Spleen (tissue), 7 donors: ENCODE measurements around the gene SDS.

Experiments used
- POLR2A ChIP-seq, 3 donors: fragments of 450-650 bp; IDR thresholded peaks; one replicate each; pipeline ENCODE4 v1.5.1; 2017; ENCODE audit warnings: antibody characterized with exemption in 3 of 3, mild to moderate bottlenecking in 1 of 3
- TF ChIP-seq, protein P1 (sequence below), 11 experiments: fragments of 200-600 bp in 7 of 11; fragments of 450-650 bp in 4 of 11; sonication (generic) in 4 of 11; IDR thresholded peaks in 8 of 11; conservative IDR thresholded peaks in 3 of 11; 1 replicate in 7 of 11; 2 replicates in 4 of 11; pipeline versions ENCODE4 v1.4.0 to v1.8.0; 2016 to 2021; ENCODE audit warnings: antibody characterized with exemption in 11 of 11, inconsistent platforms in 4 of 11, mild to moderate bottlenecking in 1 of 11
- donor health status: DM: no; HTN: no; CAD: no; lungs with moderate emphysema.
- donor health status: DM: no; HTN: no; CAD: no.
- donor health status: DM: no; HTN: no; CAD: no.

DNA sequence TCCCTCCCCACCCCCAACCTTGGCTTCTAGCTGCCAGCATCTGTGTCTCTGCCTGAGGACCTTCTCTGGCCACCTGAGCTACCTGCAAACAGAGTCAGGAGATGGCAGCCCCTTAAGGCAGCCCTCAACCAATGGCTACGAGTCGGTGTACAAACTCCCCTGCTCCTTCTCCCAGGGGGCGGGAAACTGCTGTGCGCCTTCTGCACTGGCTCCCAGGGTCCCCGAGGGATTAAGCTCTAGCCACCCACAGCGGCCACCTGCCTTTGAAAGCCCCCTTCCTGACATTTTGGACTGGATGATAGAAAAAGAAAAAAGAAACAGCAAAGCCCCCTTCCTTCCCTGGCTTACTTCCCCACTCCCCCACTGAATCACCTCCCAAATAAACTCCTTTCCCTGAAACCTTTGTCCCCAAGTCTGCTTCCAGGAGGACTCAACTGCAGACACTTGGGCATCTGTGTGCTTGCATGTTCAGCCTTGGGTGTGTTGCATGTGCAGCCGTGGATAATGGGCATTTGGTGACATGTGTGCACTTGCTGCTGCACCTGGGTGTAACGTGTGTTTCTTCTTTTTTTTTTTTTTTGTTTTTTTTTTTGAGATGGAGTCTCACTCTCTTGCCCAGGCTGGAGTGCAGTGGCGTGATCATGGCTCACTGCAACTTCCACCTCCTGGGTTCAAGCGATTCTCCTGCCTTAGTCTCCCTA lies 6.0 kb downstream of the SDS start:
- TF ChIP-seq, protein P1, sequence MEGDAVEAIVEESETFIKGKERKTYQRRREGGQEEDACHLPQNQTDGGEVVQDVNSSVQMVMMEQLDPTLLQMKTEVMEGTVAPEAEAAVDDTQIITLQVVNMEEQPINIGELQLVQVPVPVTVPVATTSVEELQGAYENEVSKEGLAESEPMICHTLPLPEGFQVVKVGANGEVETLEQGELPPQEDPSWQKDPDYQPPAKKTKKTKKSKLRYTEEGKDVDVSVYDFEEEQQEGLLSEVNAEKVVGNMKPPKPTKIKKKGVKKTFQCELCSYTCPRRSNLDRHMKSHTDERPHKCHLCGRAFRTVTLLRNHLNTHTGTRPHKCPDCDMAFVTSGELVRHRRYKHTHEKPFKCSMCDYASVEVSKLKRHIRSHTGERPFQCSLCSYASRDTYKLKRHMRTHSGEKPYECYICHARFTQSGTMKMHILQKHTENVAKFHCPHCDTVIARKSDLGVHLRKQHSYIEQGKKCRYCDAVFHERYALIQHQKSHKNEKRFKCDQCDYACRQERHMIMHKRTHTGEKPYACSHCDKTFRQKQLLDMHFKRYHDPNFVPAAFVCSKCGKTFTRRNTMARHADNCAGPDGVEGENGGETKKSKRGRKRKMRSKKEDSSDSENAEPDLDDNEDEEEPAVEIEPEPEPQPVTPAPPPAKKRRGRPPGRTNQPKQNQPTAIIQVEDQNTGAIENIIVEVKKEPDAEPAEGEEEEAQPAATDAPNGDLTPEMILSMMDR (IDR thresholded peaks at IDR 0.05 in 8 of 11, conservative IDR thresholded peaks at IDR 0.05 in 3 of 11), result no peak
- no peak for TF ChIP-seq POLR2A (IDR thresholded peaks at IDR 0.05)
